GM12864 (cell line): Measurements from ENCODE around the gene USP40.

Experiments
- DNase-seq: peaks from one replicate; pipeline ENCODE4 v3.0.0-alpha.2; 2011; ENCODE audit warnings: low read depth
- H3K4me3 ChIP-seq: 2 replicates; pipeline ENCODE4 v1.5.1; 2011; ENCODE audit warnings: mild to moderate bottlenecking, low read depth, low read length, control low read depth
- TF ChIP-seq, protein P1 (sequence below): IDR thresholded peaks from 2 replicates; pipeline ENCODE4 v1.5.1; 2011; ENCODE audit warnings: low read depth, mild to moderate bottlenecking, moderate library complexity, low read length, control low read depth, inconsistent platforms; ENCODE audit errors: missing control alignments

USP40 gene

DNA sequence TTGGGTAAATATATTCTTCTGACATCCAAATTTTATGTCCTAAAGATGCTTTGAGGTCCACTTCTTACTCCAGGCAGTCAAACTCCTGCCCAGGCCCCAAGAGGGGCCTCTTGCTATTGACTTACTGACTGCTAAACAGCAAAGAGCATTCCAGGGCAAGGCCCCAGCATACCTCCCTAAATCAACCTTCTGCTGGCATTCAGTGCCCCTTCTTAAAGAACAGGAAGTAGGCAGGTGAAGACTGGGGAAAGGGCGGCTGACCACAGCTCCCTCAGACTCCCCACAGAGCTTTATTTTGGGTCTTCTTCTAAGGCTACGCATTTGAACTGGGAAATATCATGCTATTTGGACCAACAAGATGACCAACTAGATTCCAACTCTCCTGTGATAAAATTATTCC lies 68.9 kb downstream of the USP40 start:
- no peak for DNase-seq
- no peak overlapping the region for H3K4me3 ChIP-seq
- TF ChIP-seq, protein P1, sequence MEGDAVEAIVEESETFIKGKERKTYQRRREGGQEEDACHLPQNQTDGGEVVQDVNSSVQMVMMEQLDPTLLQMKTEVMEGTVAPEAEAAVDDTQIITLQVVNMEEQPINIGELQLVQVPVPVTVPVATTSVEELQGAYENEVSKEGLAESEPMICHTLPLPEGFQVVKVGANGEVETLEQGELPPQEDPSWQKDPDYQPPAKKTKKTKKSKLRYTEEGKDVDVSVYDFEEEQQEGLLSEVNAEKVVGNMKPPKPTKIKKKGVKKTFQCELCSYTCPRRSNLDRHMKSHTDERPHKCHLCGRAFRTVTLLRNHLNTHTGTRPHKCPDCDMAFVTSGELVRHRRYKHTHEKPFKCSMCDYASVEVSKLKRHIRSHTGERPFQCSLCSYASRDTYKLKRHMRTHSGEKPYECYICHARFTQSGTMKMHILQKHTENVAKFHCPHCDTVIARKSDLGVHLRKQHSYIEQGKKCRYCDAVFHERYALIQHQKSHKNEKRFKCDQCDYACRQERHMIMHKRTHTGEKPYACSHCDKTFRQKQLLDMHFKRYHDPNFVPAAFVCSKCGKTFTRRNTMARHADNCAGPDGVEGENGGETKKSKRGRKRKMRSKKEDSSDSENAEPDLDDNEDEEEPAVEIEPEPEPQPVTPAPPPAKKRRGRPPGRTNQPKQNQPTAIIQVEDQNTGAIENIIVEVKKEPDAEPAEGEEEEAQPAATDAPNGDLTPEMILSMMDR: no peak

DNA sequence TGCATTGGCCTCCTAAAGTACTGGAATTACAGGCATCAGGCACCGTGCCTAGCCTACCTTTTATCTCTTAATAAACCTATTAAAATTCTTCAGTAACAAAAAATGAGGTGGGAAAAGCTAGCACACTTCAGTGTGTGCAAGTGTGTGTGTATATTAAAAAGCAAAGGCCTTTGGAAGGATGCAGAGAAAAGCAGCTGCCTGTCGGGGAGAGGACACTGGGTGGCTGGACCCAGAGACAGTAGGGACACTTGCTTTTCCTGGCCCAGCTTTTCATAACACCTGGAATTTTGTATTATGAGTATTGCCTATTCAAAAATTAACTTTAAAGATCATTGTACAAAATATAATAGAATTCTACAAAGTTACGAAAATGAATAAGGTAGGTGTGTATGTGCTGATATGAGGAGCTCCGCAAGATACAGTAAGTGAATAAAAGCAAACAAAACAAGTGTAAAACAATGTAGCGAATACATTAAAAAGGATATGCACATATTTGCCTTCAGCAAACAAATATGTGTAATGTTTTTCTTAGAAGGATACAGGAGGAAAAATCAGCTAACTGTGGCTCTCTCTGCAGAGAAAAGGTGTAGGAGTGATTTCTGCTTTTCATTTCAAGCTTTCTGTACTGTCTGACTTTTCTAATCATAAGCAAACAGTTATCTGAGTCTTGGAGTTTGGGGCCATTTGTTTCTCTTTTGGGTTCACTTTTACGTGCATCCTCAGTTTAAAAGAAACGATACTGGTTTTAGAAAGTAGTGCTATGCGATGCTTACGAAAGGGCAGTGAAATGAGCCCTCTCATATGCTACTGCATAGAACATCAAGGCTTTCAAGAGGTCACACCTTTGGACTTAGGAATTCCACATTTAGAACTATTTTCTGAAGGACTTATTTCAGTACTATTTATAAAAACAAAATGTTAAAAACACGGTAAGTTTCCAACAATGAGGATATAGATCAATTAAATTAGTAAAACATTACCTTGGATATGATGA lies 70.8 kb downstream of the USP40 start:
- TF ChIP-seq, protein P1: no peak

DNA sequence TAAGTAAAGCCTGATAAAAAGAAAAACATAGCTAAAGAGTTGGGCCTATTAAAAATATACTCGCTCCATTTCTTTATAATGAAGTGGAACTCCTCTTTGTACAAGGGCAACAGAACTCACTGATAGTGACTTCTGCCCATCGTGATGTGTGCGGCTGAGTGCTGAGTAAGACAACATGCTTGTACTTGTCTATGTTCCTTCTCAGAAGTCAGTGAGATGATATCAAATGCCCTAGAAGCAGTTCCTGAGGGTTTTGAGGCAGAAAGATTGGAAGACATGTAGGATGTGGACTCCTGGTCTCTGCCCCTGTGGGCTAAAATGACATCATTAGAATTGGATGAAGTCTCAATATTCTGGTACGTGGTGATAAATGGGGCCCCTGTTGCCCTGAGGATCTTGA lies 73.8 kb downstream of the USP40 start:
- no peak overlapping the region for H3K4me3 ChIP-seq
- DNase-seq: no peak
- TF ChIP-seq, protein P1: no peak

More for the DNA sequence above, 70.8 kb downstream of the USP40 start:
- H3K4me3 ChIP-seq: no peak overlapping the region
- no peak for DNase-seq

DNA sequence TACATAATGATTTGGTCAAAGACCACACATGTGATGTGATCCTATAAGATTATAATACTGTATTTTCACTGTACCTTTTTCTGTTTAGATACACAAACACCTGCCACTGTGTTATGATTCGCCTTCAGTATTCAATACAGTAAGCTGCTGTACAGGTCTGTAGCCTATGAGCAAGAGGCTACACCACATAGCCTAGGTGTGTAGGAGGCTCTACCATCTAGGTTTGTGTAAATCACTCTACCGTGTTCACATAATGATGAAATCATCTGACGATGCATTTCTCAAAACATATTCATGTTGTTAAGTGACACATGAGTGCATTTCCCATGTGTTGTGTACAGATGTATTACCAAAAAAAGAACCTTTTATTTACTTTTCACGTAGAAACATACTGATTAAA lies 74.5 kb downstream of the USP40 start:
- no peak overlapping the region for H3K4me3 ChIP-seq
- DNase-seq: no peak
- TF ChIP-seq, protein P1: no peak

DNA sequence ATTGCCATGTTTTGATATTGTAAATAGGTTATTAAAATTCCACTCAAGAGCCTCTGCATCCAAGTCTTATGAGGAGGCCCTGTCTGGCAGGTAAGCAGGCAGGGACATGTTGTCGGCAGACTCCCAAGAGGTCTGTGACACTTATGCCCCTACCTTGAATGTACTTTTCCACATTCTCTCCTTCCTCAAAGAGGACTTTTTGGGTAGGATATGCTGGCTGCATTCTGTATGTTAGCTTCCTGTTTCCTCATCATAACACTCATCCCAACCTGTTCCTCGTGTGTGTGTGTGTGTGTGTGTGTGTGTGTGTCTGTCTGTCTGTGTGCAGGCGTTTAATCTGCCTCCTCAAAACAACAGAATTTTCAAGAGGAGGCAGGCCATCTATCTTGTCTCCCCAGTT lies 75.3 kb downstream of the USP40 start:
- H3K4me3 ChIP-seq: no peak overlapping the region
- DNase-seq: no peak
- TF ChIP-seq, protein P1: no peak

DNA sequence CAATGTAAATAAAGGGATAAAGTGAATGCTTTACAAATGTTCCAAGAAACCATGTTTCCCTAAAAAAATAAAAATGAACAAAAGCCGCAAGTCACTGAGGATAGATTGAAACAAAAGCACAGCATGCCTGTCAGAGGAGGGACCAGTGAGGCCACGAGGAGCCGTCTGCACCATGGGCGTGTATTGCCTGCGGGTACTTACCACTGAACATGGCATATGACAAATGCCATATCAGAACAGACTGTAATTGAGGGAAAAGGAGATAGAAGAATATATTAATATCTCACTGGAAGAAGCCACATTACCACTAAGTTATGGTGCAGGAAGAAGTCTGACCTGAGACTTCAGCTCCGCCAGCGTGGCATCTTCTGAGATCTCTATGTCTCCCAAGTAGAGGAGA lies 75.8 kb downstream of the USP40 start:
- no peak for DNase-seq
- no peak overlapping the region for H3K4me3 ChIP-seq
- TF ChIP-seq, protein P1: no peak
